Breast epithelium (tissue), 4 donors: Measurements from ENCODE around the gene DYNC1LI2. TPM values are rescaled to one million over a fixed set of nuclear protein-coding genes. Genes with fewer than 3 reads are reported as not detected.

Source experiments
- DNase-seq, 2 donors: peaks; one replicate each; pipeline ENCODE4 v3.0.0-alpha.2; 2019; ENCODE audit warnings: low spot score in 2 of 2
- H3K27ac ChIP-seq, 2 donors: fragments of 200-600 bp; sonication (generic) in 1 of 2; one replicate each; pipeline ENCODE4 v1.5.1; 2016 to 2019; ENCODE audit warnings: mild to moderate bottlenecking in 1 of 2
- H3K27me3 ChIP-seq, 2 donors: fragments of 200-600 bp; sonication (generic) in 1 of 2; one replicate each; pipeline versions ENCODE4 v1.5.1 to v1.6.0; 2017 to 2019; ENCODE audit warnings: control low read depth in 1 of 2, mild to moderate bottlenecking in 1 of 2
- H3K36me3 ChIP-seq: fragments of 200-600 bp; one replicate; pipeline ENCODE4 v1.5.1; 2019
- H3K4me1 ChIP-seq, 2 donors: fragments of 200-600 bp; sonication (generic); one replicate each; pipeline ENCODE4 v1.5.1; 2016 to 2019; ENCODE audit warnings: control low read depth in 1 of 2
- H3K4me3 ChIP-seq, 3 donors: fragments of 200-600 bp; sonication (generic); 1 replicate in 2 of 3; 2 replicates in 1 of 3; pipeline ENCODE4 v1.5.1; 2016 to 2019; ENCODE audit warnings: mild to moderate bottlenecking in 3 of 3, moderate library complexity in 2 of 3
- H3K9me3 ChIP-seq, 2 donors: fragments of 200-600 bp; sonication (generic) in 1 of 2; one replicate each; pipeline ENCODE4 v1.5.1; 2016 to 2019; ENCODE audit warnings: control low read depth in 1 of 2
- POLR2A ChIP-seq: fragments of 450-650 bp; IDR thresholded peaks from one replicate; pipeline ENCODE4 v1.6.1; 2016; ENCODE audit warnings: antibody characterized with exemption, mild to moderate bottlenecking, moderate library complexity
- POLR2AphosphoS5 ChIP-seq, 3 donors: sonication (generic); formaldehyde crosslinking; IDR thresholded peaks; one replicate each; pipeline ENCODE4 v1.6.1; 2017; ENCODE audit warnings: antibody characterized with exemption in 3 of 3
- intact Hi-C: fragments of 100-400 bp; cut with DNase I; formaldehyde crosslinking; loops from one replicate; pipeline ENCODE4 v1.15.1; 2023; ENCODE audit warnings: low total_unique reads
- total RNA-seq, 3 donors: library from RNA; depleted of rRNA; stranded (reverse); fragments of >200 nt; gene quantifications; one replicate each; pipeline ENCODE4 v1.1.0, GENCODE V29; 2016
- TF ChIP-seq, protein P1 (sequence below), 3 donors: fragments of 450-650 bp; IDR thresholded peaks; one replicate each; pipeline ENCODE4 v1.5.1; 2016 to 2017; ENCODE audit warnings: antibody characterized with exemption in 3 of 3, mild to moderate bottlenecking in 3 of 3, moderate library complexity in 3 of 3

DYNC1LI2 gene
- total RNA-seq, 3 donors from 2014 or later = 153 to 172 (median 156) TPM

- Histone ChIP-seq H3K36me3 (no peaks in the 10 kb centered on the region), H3K9me3 (no peaks in the 10 kb centered on the region), H3K4me1 (peaks cover 0 to 9% of the 10 kb centered on the region in 2 donors), H3K4me3 (no peak overlapping the region), H3K27ac (no peak overlapping the region), H3K27me3 (no peaks in the 10 kb centered on the region)
- no peak for DNase-seq
- no peak for TF ChIP-seq POLR2AphosphoS5 (IDR thresholded peaks at IDR 0.05)
- TF ChIP-seq, protein P1, sequence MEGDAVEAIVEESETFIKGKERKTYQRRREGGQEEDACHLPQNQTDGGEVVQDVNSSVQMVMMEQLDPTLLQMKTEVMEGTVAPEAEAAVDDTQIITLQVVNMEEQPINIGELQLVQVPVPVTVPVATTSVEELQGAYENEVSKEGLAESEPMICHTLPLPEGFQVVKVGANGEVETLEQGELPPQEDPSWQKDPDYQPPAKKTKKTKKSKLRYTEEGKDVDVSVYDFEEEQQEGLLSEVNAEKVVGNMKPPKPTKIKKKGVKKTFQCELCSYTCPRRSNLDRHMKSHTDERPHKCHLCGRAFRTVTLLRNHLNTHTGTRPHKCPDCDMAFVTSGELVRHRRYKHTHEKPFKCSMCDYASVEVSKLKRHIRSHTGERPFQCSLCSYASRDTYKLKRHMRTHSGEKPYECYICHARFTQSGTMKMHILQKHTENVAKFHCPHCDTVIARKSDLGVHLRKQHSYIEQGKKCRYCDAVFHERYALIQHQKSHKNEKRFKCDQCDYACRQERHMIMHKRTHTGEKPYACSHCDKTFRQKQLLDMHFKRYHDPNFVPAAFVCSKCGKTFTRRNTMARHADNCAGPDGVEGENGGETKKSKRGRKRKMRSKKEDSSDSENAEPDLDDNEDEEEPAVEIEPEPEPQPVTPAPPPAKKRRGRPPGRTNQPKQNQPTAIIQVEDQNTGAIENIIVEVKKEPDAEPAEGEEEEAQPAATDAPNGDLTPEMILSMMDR (IDR thresholded peaks at IDR 0.05) = no peak
- TF ChIP-seq POLR2A = no peak
- intact Hi-C loops = no loop called here
Measured at GRCh38 chr16:66754819-66755218, 3.4 kb upstream of the DYNC1LI2 start.

DNA sequence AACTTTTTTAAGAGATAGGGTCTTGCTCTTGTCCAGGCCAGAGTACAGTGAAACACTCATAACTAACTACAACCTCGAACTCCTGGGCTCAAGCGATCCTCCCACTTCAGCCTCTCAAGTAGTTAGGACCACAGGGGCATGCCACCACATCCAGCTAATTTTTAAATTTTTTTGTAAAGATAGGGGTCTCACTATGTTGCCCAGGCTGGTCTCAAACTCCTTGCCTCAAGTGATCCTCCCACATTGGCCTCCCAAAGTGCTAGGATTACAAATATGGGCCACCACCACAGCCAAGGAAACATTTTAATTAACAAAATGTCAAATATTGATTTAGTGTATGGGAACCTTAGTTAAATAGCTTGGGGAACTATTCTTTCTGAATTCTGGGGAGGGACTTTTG is 2.8 kb upstream of the DYNC1LI2 start:
- TF ChIP-seq POLR2A (no peak), POLR2AphosphoS5 (IDR thresholded peaks at IDR 0.05) (no peak)
- TF ChIP-seq, protein P1 (IDR thresholded peaks at IDR 0.05) = no peak
- Histone ChIP-seq H3K9me3 (no peaks in the 10 kb centered on the region), H3K36me3 (no peaks in the 10 kb centered on the region), H3K27me3 (no peaks in the 10 kb centered on the region), H3K4me3 (no peak overlapping the region), H3K4me1 (peaks cover 0 to 12% of the 10 kb centered on the region in 2 donors), H3K27ac (no peak overlapping the region)
- intact Hi-C loops = no loop called here
- DNase-seq = no peak

DNA sequence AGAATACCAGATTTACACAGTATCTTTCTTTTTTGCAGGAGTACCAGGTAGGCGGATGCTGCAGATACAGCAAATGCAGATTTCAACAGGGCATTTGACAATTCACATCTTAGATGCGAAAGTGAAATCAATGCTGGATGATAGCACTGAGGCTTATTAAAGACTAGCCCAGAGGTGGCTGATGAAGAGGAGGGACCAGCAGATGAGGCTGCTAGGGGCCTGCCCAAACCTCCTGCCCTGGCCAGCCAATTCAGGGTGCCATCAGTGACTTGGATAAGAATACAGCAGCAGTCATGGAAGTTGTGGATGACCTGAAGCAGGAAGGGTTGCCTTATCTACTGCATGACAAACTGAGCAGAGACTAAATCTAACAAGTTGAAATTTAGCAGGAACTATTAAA is 1.5 kb upstream of the DYNC1LI2 start:
- peaks cover 0 to 12% of the 10 kb centered on the region in 2 donors for H3K4me1 ChIP-seq
- H3K27me3 ChIP-seq = no peaks in the 10 kb centered on the region
- H3K4me3 ChIP-seq = no peak overlapping the region
- H3K9me3 ChIP-seq = no peaks in the 10 kb centered on the region
- no peak for DNase-seq
- intact Hi-C loops = loop anchor here (2.0 kb wide), 1 partner anchor 54 kb away; no protein-coding TSS in a partner anchor
- no peak overlapping the region for H3K27ac ChIP-seq
- TF ChIP-seq POLR2AphosphoS5 (IDR thresholded peaks at IDR 0.05) (no peak), POLR2A (no peak)
- TF ChIP-seq, protein P1 (IDR thresholded peaks at IDR 0.05) = no peak
- no peaks in the 10 kb centered on the region for H3K36me3 ChIP-seq

GRCh38 chr16:66752379-66752778 is 970 bp upstream of the DYNC1LI2 start:
- H3K4me1 ChIP-seq = peaks cover 0 to 12% of the 10 kb centered on the region in 2 donors
- TF ChIP-seq, protein P1 (IDR thresholded peaks at IDR 0.05) = no peak
- TF ChIP-seq POLR2AphosphoS5 (IDR thresholded peaks at IDR 0.05) (no peak), POLR2A (no peak)
- H3K27me3 ChIP-seq = no peaks in the 10 kb centered on the region
- DNase-seq = no peak
- H3K9me3 ChIP-seq = no peaks in the 10 kb centered on the region
- H3K36me3 ChIP-seq = no peaks in the 10 kb centered on the region
- intact Hi-C loops = loop anchor here (2.0 kb wide), 1 partner anchor 54 kb away; no protein-coding TSS in a partner anchor
- H3K4me3 ChIP-seq = peak overlapping the region in 1 of 3 donors; percentile 86
- no peak overlapping the region for H3K27ac ChIP-seq

DNA sequence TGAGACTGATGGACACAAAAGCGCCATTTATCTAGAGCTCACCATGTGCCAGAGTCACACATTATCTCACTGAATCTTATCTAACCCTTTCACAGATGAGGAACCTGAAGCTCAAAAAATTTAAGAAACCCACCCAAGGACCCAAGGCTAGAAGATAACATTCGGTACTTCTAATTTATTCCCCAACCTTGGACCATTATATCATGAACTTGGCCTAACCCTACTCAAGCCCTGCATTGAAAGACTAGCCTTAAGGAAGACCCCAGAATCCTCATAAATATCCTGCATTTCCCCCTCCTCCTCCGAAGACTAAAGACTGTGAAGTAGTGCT is 548 bp upstream of the DYNC1LI2 start:
- peaks cover 0 to 12% of the 10 kb centered on the region in 2 donors for H3K4me1 ChIP-seq
- no peaks in the 10 kb centered on the region for H3K27me3 ChIP-seq
- no peaks in the 10 kb centered on the region for H3K36me3 ChIP-seq
- peak overlapping the region; percentile 86 to 100 (median 99) for H3K4me3 ChIP-seq
- DNase-seq = no peak
- intact Hi-C loops = loop anchor here (2.0 kb wide), 1 partner anchor 55 kb away; no protein-coding TSS in a partner anchor
- TF ChIP-seq POLR2AphosphoS5 (IDR thresholded peaks at IDR 0.05) = no peak
- TF ChIP-seq, protein P1 (IDR thresholded peaks at IDR 0.05) = peak in 1 of 3 donors; percentile 50
- H3K9me3 ChIP-seq = no peaks in the 10 kb centered on the region
- H3K27ac ChIP-seq = peak overlapping the region; percentile 94 to 97
